Body of pancreas (tissue), 4 donors: ENCODE results near the gene PDE11A. TPM values are rescaled to one million over a fixed set of nuclear protein-coding genes. Genes with fewer than 3 reads are reported as not detected.

Experiments used
- ATAC-seq: fragments of 150-250 bp; one replicate; pipeline ENCODE4 v1.9.1; 2016
- DNase-seq, 4 donors: peaks; one replicate each; pipeline ENCODE4 v3.0.0-alpha.2; 2019
- H3K27ac ChIP-seq, 4 donors: fragments of 200-600 bp; sonication (generic); 1 replicate in 3 of 4; 2 replicates in 1 of 4; pipeline versions ENCODE4 v1.5.1 to v1.6.1; 2016 to 2019; ENCODE audit warnings: mild to moderate bottlenecking in 1 of 4, mixed read lengths in 1 of 4, moderate library complexity in 1 of 4
- H3K27me3 ChIP-seq, 2 donors: fragments of 200-600 bp; sonication (generic); one replicate each; pipeline ENCODE4 v1.6.0; 2016; ENCODE audit warnings: mild to moderate bottlenecking in 1 of 2
- H3K36me3 ChIP-seq, 2 donors: fragments of 200-600 bp; sonication (generic); replicated peaks in 1 of 2; 2 replicates each; pipeline ENCODE4 v1.5.1; 2016; ENCODE audit warnings: low read depth in 2 of 2; ENCODE audit not compliant: insufficient read depth in 1 of 2
- H3K4me1 ChIP-seq: fragments of 200-600 bp; sonication (generic); one replicate; pipeline ENCODE4 v1.6.0; 2016
- H3K4me3 ChIP-seq, 2 donors: fragments of 200-600 bp; sonication (generic); 1 replicate in 1 of 2; 2 replicates in 1 of 2; pipeline ENCODE4 v1.5.1; 2016 to 2019
- H3K9me3 ChIP-seq, 3 donors: fragments of 200-600 bp; sonication (generic); 1 replicate in 2 of 3; 2 replicates in 1 of 3; pipeline ENCODE4 v1.5.1; 2016
- CTCF ChIP-seq, 7 experiments: fragments of 450-650 bp in 4 of 7; fragments of 200-600 bp in 3 of 7; sonication (generic) in 3 of 7; IDR thresholded peaks; one replicate each; pipeline ENCODE4 v1.5.1; 2016 to 2019; ENCODE audit warnings: antibody characterized with exemption in 7 of 7
- POLR2A ChIP-seq, 3 donors: fragments of 450-650 bp; IDR thresholded peaks; one replicate each; pipeline ENCODE4 v1.6.1; 2016; ENCODE audit warnings: antibody characterized with exemption in 3 of 3, mild to moderate bottlenecking in 2 of 3
- WGBS, 2 donors: methylation state at CpG; one replicate each; pipeline ENCODE4 v1.1.5; 2017; 5-methylcytosine and 5-hydroxymethylcytosine counted together
- intact Hi-C: fragments of 100-400 bp; cut with DNase I; formaldehyde crosslinking; loops from one replicate; pipeline ENCODE4 v1.15.1; 2023
- total RNA-seq, 2 donors: library from RNA; depleted of rRNA; stranded (reverse); fragments of >200 nt; gene quantifications; one replicate each; pipeline ENCODE4 v1.1.0, GENCODE V29; 2016

PDE11A gene
- total RNA-seq, 2 donors from 2014 or later, result 2.6 to 4.0 TPM

DNA sequence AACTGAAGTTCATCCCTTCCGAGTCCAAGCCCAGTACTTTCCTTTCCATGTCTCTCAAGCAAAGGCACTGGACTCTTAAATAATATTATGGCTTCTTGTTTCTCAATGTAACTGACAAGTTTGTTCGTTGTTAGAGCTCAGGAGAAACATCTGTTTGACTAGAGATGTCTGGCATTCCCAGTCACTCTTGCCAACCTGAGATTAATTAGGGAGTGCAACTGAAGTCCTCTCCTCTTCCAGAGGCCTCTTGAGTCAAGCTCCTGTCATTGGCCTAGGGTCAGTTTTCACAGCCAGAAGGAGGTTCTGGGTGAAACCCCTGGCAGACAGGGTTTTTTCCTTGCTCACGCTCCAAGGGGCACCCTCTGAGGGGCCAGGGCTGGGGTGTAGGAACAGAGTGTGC is 483.9 kb downstream of the PDE11A start:
- intact Hi-C loops, result no loop called here
- ATAC-seq (no peak), DNase-seq (no peak)
- 78 to 85% methylated on average over 3 of the region's 3 CpGs for WGBS, 2 donors
- Histone ChIP-seq H3K27ac (no peak overlapping the region), H3K36me3 (no peaks in the 10 kb centered on the region), H3K9me3 (no peaks in the 10 kb centered on the region), H3K27me3 (no peaks in the 10 kb centered on the region), H3K4me1 (peaks cover 13% of the 10 kb centered on the region), H3K4me3 (no peak overlapping the region)
- TF ChIP-seq POLR2A (IDR thresholded peaks at IDR 0.05) (no peak), CTCF (IDR thresholded peaks at IDR 0.05) (no peak)

- peaks cover 13% of the 10 kb centered on the region for H3K4me1 ChIP-seq
- WGBS, 2 donors, result 81 to 91% methylated on average over 1 of the region's 1 CpG
- no peaks in the 10 kb centered on the region for H3K9me3 ChIP-seq
- DNase-seq (no peak), ATAC-seq (no peak)
- TF ChIP-seq POLR2A (IDR thresholded peaks at IDR 0.05) (no peak), CTCF (IDR thresholded peaks at IDR 0.05) (no peak)
- no peaks in the 10 kb centered on the region for H3K27me3 ChIP-seq
- no peaks in the 10 kb centered on the region for H3K36me3 ChIP-seq
- no peak overlapping the region for H3K27ac ChIP-seq
- intact Hi-C loops, result no loop called here
- H3K4me3 ChIP-seq, result no peak overlapping the region
Measured at GRCh38 chr2:177587371-177587770, 485.2 kb downstream of the PDE11A start.

GRCh38 chr2:177586154-177586553 is 486.4 kb downstream of the PDE11A start:
- Histone ChIP-seq H3K4me3 (no peak overlapping the region), H3K4me1 (peaks cover 13% of the 10 kb centered on the region), H3K9me3 (no peaks in the 10 kb centered on the region), H3K27ac (peak overlapping the region in 1 of 4 donors; percentile 35), H3K36me3 (no peaks in the 10 kb centered on the region), H3K27me3 (no peaks in the 10 kb centered on the region)
- no peak for TF ChIP-seq POLR2A (IDR thresholded peaks at IDR 0.05)
- TF ChIP-seq CTCF (IDR thresholded peaks at IDR 0.05), result no peak
- WGBS, 2 donors, result 64 to 79% methylated on average over 1 of the region's 1 CpG
- ATAC-seq, result no peak
- intact Hi-C loops, result no loop called here
- no peak for DNase-seq

DNA sequence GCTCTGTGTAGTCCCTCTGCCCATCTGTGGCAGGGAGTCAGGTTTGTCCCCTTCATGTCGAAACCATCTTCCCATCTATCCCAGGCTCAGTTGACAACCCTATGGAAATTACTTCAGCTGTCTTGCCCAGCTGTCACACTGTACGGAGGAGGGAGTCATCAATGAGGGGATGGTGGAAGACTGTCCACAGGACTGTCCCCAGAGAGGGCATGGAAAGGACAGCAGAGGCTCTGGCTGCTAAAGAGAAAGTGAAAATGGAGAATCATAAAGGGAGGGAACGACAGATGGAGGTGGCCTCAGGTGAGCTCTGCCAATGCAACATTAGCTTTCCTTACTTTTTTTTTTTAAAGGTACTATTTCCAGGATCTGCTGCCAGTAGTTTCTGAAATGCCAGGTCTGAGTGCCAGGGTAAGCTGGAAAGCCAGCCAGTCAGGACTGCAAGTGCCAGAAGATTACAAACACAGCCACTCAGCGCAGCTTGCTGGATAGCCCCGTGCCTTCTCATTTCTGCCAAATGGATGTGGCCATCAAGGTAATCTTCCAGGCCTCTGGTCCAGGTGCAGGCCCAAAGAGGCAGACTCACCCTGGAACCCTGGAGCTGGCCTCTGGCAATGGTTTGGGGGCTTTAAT is 487.2 kb downstream of the PDE11A start:
- ATAC-seq (peak; percentile 94), DNase-seq (peak; percentile 64 to 85 (median 78))
- intact Hi-C loops, result no loop called here
- no peaks in the 10 kb centered on the region for H3K27me3 ChIP-seq
- TF ChIP-seq CTCF (IDR thresholded peaks at IDR 0.05) (no peak), POLR2A (IDR thresholded peaks at IDR 0.05) (no peak)
- H3K27ac ChIP-seq, result peak overlapping the region in 3 of 4 donors; percentile 35 to 56 (median 45)
- peaks cover 13% of the 10 kb centered on the region for H3K4me1 ChIP-seq
- no peaks in the 10 kb centered on the region for H3K36me3 ChIP-seq
- 35 to 50% methylated on average over 5 of the region's 5 CpGs for WGBS, 2 donors
- no peak overlapping the region for H3K4me3 ChIP-seq
- H3K9me3 ChIP-seq, result no peaks in the 10 kb centered on the region

GRCh38 chr2:177584030-177584692 is 488.4 kb downstream of the PDE11A start:
- intact Hi-C loops, result no loop called here
- Histone ChIP-seq H3K36me3 (no peaks in the 10 kb centered on the region), H3K4me3 (no peak overlapping the region), H3K4me1 (peaks cover 13% of the 10 kb centered on the region), H3K27me3 (no peaks in the 10 kb centered on the region), H3K9me3 (no peaks in the 10 kb centered on the region), H3K27ac (no peak overlapping the region)
- WGBS, 2 donors, result 91% methylated on average over 6 of the region's 6 CpGs
- DNase-seq (no peak), ATAC-seq (no peak)
- TF ChIP-seq POLR2A (IDR thresholded peaks at IDR 0.05), result no peak
- no peak for TF ChIP-seq CTCF (IDR thresholded peaks at IDR 0.05)
